Fibroblast of lung (primary cell): ENCODE results near the gene FAM193A.

Experiments used
- CTCF ChIP-seq, 2 donors: IDR thresholded peaks in 1 of 2; conservative IDR thresholded peaks in 1 of 2; 1 replicate in 1 of 2; 2 replicates in 1 of 2; pipeline ENCODE4 v1.5.1; 2011 to 2012; ENCODE audit warnings: low read length in 2 of 2, control low read depth in 1 of 2, inconsistent platforms in 1 of 2, low read depth in 1 of 2, mild to moderate bottlenecking in 1 of 2
- EZH2 ChIP-seq: IDR thresholded peaks from 2 replicates; pipeline ENCODE4 v1.5.1; 2012; ENCODE audit warnings: low read length, control low read depth, mild to moderate bottlenecking; ENCODE audit errors: missing control alignments

- no peak for TF ChIP-seq CTCF (conservative IDR thresholded peaks at IDR 0.05 in 1 of 2, IDR thresholded peaks at IDR 0.05 in 1 of 2; ENCODE audit: low read depth in 1 of 2, low read length in 2 of 2)
- TF ChIP-seq EZH2: no peak
Observed at GRCh38 chr4:2537011-2537830, 774 bp downstream of the FAM193A start.
